Activated naive CD4-positive, alpha-beta T cell treated with anti-CD3 and anti-CD28 coated beads, Interleukin-2, amount 50 U/mL, for 16 hours (primary cell): ENCODE measurements around the gene ANKRD13C.
"Not testable (repeated sequence)": the region's sequence is repeated elsewhere in the genome, so short reads cannot be mapped to it uniquely, and the experiment has no call there.

ENCODE experiments used
- DNase-seq: peaks from one replicate; pipeline ENCODE4 v3.0.0-alpha.2; 2020

The ANKRD13C gene

DNA sequence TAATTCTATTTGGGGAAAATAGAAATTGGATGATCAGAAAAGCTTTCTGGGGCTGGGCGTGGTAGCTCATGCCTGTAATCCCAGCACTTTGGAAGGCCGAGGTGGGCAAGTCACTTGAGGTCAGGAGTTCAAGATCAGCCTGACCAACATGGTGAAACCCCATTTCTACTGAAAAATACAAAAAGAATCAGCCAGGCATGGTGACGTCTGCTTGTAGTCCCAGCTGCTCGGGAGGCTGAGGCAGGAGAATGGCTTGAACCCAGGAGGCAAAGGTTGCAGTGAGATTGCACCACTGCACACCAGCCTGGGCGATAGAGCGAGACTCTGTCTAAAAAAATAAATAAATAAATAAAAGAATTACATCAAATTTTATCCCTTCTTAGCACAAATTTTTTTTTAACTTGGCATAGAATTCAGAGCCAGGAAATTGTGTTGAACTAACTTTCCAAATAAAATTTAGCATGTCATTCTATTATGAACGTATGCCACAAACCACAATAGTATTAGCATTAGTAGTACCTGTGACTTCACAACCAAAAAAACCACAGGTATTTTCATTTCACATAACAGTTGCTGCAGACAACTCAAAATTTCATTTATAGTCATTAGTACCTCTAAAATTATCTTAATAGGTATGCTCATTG lies 4.5 kb upstream of the ANKRD13C start:
- no peak for DNase-seq

DNA sequence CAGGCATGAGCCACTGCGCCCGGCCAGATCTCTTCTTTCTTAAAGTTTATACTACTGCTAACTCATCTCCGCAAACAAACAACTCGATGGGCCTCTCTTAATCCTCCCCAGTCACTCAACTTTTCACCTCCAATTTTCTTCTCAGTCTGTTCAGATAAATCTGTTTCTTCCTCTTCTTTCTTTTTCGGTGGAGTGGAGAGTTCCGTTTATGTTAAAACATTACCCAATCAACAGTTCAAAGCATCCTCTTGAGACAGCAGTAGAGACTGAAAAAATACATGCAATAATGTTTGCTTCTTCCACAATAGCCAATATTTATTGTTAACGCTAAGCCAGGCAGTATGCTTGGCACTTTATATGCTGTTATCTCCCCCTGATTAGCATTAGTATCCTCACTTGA lies 1.4 kb upstream of the ANKRD13C start:
- DNase-seq: no peak

DNA sequence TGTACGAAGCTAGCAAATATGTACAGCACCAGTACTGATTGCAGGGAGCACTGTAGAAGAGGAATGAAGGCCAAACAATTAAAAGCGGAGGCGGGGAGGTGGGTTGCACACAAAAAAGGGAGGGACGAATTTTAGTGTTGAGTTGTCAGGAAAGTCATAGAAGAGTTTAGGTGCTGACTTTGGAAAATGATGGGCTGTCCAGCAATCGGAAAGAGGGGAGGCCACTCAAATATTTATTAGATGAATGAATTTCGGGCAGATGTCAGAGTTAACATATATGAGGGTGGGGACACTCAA lies 537 bp upstream of the ANKRD13C start:
- DNase-seq: no peak

DNA sequence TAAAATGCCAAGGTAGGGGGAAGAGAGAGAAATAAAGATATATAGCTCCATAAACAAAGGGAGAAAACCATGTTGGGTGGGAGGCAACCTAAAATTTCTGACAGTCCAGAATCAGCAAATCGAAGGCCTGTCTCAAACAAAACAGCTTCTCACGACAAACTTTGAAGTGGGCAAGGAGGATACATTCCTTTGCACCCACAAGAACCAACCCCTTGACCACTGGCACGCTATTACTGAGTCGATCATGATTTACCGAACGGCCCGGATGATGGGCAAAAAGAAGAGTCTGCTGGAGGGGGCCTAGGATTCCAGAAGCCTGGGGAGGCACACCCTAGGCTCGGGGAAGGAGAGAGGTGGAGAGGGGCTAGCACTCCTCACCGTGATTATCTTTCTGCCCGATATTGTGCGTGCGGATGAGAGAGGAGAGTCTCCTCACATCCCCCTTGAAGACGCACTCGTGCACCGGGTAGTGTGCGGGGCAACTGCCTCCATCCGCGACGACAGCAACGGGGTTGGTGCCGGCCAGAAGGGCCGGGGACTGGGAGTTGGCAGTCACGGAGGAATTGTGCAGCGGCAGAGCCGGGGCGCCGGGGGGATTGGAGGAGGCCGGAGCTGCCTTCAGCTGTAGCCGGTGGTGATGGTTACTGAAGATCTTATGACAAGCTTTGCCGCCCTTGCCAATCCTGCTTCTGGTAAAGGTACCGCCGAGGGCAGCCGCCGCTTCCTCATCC lies 756 bp downstream of the ANKRD13C start:
- no peak for DNase-seq

DNA sequence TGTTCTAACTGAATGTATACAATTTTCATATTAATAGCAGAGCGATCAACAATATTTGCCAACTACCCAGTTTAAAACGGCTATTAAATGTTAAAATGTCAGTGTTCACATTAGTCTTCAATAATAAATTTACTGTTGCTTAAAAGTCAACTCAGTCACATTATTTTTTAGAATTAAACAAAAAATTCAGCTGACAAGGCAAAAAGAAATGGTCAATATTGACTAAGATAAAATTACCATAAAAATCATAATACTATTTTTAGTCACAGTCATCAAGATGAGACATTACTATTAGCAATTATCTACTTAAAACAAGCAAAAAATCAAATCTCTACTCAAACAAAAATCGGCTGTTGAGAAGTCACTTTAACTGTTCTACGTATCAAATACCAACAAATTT lies 1.5 kb downstream of the ANKRD13C start:
- DNase-seq: no peak

DNA sequence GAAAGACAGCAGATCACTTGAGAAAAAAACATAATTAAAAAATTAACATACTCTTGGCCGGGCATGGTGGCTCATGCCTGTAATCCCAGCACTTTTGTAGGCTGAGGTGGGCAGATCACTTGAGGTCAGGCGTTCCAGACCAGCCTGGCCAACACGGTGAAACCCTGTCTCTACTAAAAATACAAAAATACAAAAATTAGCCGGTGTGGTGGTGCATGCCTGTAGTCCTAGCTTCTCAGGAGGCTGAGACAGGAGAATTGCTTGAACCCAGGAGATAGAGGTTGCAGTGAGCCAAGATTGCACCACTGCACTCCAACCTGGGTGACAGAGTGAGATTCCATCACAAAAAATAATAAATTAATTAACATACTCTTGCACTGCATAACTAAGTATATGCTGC lies 4.7 kb downstream of the ANKRD13C start:
- DNase-seq: not testable (repeated sequence)

DNA sequence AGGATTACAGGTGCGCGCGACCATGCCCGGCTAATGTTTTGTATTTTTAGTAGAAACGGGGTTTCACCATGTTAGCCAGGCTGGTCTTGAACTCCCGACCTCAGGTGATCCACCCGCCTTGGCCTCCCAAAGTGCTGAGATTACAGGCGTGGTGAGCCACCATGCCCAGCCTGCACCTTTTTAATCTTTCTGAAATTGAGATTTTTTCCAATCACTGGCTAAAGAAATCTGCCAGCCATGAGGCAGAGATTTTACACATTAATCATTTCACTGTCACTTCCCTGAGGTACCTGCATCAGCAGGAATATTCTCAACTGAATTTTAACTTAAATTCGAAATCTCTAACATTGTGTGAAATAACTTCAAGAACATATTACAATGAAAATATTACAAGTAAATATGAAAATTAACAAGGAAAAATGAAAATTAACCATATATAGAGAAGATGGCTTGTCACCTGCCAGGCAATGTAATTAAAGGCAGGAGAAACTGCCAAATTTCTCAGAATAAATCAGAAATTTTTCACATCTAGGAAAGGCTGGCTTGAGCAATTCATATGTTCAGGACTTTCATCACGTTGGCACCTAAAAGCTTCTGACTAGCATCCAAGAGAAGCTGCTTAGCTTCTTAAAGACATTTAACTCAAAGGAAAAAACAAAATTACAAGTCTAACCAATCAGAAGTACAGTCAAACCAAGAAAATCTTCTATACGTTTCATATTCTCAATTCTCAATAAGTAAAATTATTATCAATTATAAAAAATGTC lies 5.9 kb downstream of the ANKRD13C start:
- no peak for DNase-seq

DNA sequence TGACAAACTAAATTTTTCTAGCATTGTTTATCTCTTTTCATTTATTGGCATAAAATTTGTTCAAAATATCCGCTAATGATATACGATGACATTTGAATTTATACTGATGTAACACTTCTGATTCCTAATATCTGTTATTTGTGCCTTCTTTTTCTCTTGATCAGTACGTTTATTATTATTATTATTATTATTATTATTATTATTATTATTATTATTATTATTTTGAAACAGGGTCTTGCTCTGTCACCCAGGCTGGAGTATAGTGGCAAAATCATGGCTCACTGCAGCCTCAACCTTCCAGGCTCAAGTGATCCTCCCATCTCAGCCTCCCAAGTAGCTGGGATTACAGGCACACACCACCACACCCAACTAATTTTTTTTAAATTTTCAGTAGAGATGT lies 14.9 kb downstream of the ANKRD13C start:
- DNase-seq: not testable (repeated sequence)

DNA sequence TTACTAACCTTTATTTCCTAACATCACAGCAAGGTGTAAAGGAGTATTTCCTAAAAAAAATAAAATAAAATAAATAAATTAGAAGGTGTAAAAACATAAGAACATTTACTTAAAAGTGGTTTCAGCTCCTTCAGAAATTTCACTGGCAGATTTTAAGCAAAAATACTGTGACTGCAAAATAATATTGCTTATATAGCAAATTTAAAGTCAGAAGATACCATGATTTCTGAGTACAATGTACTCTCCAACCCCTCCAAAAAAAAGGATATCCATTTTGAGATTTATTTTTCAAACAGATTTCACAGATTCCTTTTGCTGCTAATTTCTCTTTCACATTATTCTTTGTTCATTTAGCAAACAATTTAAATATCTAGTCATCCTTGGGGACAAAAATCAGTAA lies 18.5 kb downstream of the ANKRD13C start:
- no peak for DNase-seq

DNA sequence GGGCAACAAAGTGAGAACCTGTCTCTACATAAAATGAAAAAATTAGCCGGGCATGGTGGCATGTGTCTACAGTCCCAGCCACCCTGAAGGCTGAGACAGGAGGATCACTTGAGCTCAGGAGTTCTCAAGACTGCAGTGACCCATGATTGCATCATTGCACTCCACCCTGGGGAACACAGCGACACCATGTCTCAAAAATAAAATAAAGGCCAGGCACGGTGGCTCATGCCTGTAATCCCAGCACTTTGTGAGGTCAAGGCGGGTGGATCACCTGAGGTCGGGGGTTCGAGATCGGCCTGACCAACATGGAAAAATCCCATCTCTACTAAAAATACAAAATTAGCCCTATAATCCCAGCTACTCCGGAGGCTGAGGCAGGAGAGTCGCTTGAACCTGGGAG lies 20.1 kb downstream of the ANKRD13C start:
- no peak for DNase-seq

DNA sequence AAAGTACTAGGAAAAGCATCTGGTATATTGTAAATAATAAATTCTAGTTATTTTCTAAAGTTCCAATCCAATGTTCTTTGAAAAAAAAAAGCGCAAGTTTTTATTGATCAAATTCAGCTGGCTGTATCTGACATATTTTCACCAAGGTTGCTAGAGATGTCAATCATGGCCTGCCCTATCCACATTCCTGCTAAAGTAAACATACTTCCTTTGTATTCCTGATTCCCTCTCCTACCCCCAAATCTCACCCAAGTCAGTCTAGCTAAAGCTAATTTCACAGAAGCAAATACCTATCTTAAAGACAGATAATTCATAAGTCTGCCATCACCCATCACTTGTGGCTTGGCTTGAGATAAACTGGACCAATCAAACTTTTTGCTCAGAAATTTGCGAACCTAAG lies 21.3 kb downstream of the ANKRD13C start:
- no peak for DNase-seq

DNA sequence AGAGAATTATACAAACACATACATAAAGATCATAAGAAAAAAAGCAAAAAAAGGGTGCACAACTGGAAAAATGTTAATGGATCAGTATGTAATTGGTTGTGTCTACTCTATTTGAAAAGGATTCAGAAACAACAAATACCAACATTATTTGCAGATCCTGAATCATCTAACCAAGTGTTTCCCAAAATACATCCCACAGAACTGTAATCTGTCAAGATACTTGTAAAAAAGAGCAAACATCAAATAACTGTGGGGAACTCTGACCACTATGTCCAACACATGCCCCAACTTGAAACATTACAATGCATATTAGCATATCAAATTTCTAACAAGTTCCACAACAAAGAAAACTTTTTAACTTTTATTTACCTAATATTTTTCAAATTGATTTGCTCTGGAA lies 22.6 kb downstream of the ANKRD13C start:
- no peak for DNase-seq

DNA sequence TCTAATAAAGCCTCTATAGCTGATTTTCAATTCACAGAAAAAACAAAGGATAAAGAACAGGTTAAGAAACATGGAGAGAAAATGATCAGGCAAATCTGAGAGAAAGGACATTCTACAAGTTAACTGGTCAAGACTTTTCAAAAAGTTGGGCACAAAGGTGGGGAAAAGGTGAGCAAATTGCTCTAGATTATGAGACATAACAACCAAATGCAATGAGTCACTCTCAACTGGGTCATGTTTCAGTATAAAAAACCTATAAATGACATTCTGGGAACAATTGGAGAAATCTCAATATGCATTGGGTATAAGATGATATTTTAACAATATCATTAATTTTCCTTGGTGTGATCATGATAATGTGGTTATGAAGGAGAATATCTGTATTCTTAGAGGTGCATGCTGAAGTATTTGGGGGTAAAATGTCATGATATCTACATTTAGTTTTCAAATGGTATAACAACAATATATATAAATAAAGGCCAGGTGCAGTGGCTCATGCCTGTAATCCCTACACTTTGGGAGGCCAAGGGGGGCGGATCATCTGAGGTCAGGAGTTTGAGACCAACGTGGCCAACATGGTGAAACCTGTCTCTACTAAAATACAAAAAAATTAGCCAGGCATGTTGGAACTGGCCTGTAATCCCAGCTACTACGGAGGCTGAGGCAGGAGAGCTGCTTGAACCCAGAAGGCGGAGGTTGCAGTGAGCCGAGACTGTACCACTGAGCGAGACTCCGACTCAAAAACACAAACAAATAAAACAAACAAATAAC lies 27.0 kb downstream of the ANKRD13C start:
- no peak for DNase-seq

DNA sequence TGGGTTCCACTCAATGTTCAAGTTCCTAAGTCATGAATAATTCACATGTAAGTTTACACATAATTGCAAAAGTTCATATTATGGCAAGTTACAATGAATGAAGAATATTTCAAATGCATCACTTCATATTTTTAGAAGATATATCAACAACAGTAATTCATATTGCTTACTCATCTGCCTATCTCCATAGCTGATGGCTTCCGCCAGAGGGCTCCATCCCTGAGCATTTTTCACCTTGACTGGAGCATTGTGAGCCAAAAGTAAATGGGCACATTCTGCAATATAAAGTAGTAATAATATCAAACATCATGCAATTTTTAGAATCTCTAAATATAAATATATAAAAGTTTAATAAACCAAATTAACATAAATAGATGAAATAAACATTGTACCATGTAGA lies 29.8 kb downstream of the ANKRD13C start:
- DNase-seq: no peak

DNA sequence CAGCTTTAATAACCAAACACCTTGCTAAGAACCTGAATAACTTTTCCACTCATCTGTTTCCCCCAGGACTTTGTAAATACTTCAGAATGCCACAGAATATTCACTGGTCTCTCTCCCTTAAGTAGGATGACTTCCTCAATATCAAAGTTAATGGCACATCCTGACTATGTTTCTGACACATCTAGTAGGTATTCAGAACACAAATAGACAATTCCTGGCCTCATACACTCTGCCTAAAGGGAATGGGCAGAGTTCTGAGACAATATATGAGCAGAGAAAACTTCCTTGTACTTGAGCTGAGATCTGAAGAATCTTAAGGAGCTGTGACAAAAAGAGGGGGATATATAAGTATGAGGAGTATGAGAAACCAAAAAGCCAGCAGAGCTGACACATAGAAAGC lies 34.8 kb downstream of the ANKRD13C start:
- no peak for DNase-seq

DNA sequence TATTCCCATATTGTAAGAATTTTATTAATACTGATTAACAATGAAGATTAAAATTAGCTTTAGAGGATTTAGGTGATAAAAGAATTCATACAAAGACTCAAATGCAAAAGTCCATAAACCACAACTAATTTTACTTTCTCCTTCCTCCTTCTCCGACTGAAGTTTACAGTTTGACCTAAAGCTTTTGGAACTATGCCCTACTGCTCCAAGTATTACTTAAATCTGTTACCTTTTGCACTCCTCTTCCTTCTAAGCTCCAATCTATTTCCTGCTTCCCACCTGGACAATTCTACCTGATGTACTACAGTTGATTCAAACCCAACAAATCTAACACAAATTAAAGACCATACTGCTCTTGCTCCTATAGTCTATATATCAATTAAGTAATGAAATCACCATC lies 36.3 kb downstream of the ANKRD13C start:
- no peak for DNase-seq

DNA sequence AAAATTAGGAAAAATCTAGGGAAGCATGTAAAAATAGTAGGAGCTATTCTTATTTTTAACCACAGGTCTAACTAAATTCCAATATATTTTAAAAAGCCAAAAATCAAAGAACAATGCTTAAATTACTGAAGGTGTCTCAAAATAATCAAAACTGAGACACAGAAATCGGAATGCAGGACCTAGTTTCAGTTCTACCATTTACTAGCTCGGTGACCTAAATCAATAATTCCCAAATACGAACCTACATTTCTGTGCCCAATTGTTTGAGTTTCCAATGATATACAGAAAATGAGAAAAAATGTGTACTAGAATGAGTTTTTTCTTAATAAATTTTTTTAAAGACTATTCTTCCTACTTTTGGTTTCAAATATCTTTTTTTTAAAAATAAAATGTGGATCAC lies 37.4 kb downstream of the ANKRD13C start:
- no peak for DNase-seq

DNA sequence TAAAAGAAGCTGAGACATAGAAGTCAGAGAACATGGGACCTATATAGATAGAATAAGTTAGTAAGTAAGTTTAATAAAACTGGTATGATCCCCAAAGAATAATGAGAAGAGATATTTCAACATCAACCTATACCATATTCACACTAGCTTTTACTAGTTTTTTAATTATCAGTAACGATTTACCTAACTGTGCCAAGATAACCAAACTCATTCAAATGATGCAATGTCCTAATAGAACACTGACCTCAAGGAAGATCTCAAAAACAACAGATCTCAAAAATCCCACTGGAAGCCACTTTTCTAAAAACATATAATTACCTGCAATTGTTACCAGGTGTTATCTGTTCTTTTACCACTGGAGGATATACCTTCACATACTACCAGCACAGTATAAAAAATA lies 38.7 kb downstream of the ANKRD13C start:
- DNase-seq: no peak

DNA sequence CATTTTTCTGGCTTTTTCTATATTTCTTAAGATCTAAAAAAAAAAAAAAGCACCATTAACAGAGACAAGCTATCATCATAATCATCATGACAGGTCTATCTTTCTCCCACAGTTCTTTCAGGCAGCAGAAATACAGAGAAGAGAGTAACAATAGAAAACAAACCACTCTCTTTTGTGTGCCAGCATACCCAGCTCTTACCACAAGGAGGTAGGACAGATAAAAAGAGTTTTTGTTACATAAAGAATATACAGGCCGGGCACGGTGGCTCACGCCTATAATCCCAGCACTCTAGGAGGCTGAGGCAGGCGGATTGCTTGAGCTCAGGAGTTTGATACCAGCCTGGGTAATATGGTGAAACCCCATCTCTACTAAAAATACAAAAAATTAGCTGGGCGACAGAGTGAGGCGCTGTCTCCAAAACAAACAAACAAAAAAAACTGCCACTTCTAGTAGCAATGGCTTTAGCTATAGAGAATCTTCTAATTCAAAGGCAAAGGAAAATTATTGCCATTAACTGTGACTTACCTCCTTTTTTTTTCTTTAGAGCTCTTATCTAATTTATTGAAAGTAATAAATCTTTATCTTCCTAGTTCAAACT lies 39.7 kb downstream of the ANKRD13C start:
- DNase-seq: no peak

DNA sequence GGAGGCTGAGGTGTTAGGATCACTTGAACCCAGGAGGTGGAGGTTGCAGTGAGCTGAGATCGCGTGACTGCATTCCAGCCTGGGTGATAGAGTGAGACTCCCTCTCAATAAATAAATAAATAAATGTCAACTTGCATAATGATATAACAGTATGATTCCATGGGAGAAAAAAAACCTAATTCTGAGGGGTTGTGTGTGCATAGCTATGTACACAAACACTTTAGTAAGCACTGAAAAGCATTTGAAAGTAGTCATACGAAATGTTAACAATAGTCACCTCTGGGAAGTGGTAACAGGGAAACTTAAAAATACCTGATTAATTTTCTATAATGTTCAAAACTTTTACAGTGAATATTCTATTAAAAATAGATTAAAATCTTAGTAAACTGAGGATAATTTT lies 43.2 kb downstream of the ANKRD13C start:
- DNase-seq: no peak

DNA sequence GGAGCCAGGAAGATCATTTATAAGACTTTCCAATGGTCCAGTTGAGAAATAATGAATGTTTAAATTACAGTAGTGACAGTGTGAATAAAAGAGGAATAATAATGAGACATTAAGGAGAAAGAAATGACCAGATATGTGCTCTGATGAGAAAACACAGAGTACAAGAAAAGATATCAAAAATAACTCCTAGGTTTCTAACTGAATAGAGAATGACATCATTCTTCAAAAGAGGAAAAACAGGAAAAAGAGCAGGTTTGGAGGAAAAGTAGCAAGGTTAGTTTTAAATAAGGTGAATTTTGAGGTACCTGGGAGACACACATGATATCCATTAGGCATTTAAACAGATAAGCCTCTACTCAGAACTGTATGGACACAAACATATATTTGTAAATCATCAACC lies 55.0 kb downstream of the ANKRD13C start:
- DNase-seq: no peak

DNA sequence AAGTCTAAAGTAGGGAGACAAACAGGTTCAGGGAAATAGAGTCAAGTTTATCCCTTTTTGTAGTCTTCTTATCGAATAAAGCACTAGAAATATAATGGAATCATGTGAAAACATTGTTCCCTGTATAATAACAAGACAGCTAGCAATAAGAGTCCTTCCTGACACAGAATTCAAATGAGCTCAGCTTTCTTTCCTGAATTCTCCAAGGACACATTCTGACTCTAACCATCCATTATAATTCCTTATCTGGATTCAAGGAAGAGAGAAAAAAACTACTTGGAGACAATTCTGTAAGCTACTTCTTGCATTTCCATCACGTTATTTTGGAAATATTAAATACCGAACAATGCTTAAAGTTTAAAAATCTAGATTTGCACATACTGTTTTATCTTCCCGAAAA lies 58.8 kb downstream of the ANKRD13C start:
- no peak for DNase-seq

DNA sequence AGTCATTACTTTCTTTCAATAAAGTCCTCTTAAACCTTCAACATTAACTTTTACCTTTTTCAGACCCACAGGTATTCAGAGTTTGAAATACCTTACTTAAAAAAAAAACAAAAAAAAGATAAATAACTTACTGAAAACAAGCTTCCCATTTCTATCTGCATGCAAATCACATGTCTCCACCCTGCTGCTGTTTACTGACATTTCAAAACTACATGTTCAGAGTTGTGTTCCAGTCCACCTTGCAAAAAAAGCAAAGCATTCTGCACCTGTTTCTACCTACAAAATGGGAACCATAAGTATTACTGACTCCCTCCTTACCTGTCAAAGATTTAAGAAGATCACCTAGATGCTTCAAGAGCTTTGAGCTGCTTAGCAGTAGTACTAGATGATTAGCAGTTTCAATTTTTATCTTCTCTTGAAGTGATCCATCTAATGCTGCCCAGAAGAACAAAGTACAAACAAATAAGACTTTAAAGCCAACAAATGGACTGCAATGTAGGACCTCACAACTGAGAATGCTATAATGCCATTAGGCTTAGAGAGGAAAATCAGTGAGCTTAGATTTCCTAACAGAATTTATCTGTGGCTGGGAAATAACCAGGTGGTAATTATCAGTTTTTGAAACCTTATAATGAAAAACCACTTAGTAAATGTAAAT lies 61.2 kb downstream of the ANKRD13C start:
- DNase-seq: no peak
